ENCODE measurements around the gene CNKSR1. TPM values are rescaled to one million over a fixed set of nuclear protein-coding genes. Genes with fewer than 3 reads are reported as not detected.

Gene CNKSR1
- total and polyA plus RNA-seq, 2 of the 4 experiments (the other 2 are of a cell fraction), result 0.43 TPM; not detected in 1

- Histone ChIP-seq H2AK9ac (replicated peaks; ENCODE audit: low read depth, low read length, poor library complexity) (no peak overlapping the region), H2BK120ac (ENCODE audit: low read depth, low read length) (no peak overlapping the region), H3K27me3 (ENCODE audit: control insufficient read depth, insufficient read depth, low read length) (peaks cover 49% of the 10 kb centered on the region), H3K9me3 (ENCODE audit: control insufficient read depth, insufficient read depth, low read length) (no peaks in the 10 kb centered on the region), H3K4me1 (ENCODE audit: control insufficient read depth, insufficient read depth, low read length) (no peaks in the 10 kb centered on the region), H3K14ac (replicated peaks; ENCODE audit: low read depth, low read length) (no peak overlapping the region), H3K9me1 (ENCODE audit: insufficient read depth, low read length) (no peaks in the 10 kb centered on the region; the same call in 1 of the 2 replicates), H3K36me3 (ENCODE audit: control insufficient read depth, insufficient read depth, low read length) (no peaks in the 10 kb centered on the region), H4K91ac (ENCODE audit: insufficient read depth, low read depth, low read length) (no peak overlapping the region), H2AFZ (replicated peaks; ENCODE audit: low read length, poor library complexity) (peak overlapping the region; percentile 56), H4K20me1 (ENCODE audit: insufficient read depth, low read length) (no peaks in the 10 kb centered on the region), H3K4me3 (ENCODE audit: insufficient read depth, low read depth, low read length) (peak overlapping the region; percentile 36), H3K23ac (ENCODE audit: low read depth, low read length) (0 out of 2 replicates have a peak overlapping the region, but pooled peaks have one; percentile 45), H4K8ac (ENCODE audit: low read depth in 2 of 2, low read length in 2 of 2) (peak overlapping the region in 1 of 2 experiments; percentile 40; a peak in 1 of 4 replicates), H3K4me2 (ENCODE audit: low read depth, low read length) (peak overlapping the region; percentile 80), H2AK5ac (ENCODE audit: low read depth, low read length) (no peak overlapping the region), H3K27ac (ENCODE audit: insufficient read depth, low read length) (no peak overlapping the region), H3K79me1 (ENCODE audit: low read depth in 1 of 2, low read length in 2 of 2) (no peaks in the 10 kb centered on the region), H3K4ac (ENCODE audit: low read depth, low read length) (no peak overlapping the region), H3K56ac (ENCODE audit: extremely low read depth, insufficient read depth, low read length) (no peak overlapping the region), H4K5ac (ENCODE audit: low read depth, low read length) (no peak overlapping the region), H2BK5ac (ENCODE audit: low read depth, low read length, poor library complexity, severe bottlenecking) (no peak overlapping the region), H2BK15ac (ENCODE audit: low read depth, low read length) (no peak overlapping the region), H3K9ac (ENCODE audit: low read depth, low read length) (no peak overlapping the region), H3K18ac (ENCODE audit: low read depth, low read length) (no peak overlapping the region), H2BK20ac (ENCODE audit: low read depth, low read length) (no peak overlapping the region)
- dilution Hi-C loops (cut with HindIII; ENCODE audit: low sequenced_read_pairs, unreplicated experiment) (no loop called here), in situ Hi-C loops (cut with MboI; ENCODE audit: low sequenced_read_pairs) (no loop called here), intact Hi-C loops (cut with micrococcal nuclease) (no loop called here)
- TF ChIP-seq MAFK (IDR thresholded peaks at IDR 0.05; ENCODE audit: low read depth, low read length) (no peak), USF2 (IDR thresholded peaks at IDR 0.05; ENCODE audit: low read depth, low read length) (no peak), MAZ (IDR thresholded peaks at IDR 0.05; ENCODE audit: borderline replicate concordance, low read depth, low read length) (no peak), MXI1 (IDR thresholded peaks at IDR 0.05; ENCODE audit: borderline replicate concordance, low read depth, low read length) (no peak), FOS (IDR thresholded peaks at IDR 0.05; ENCODE audit: low read depth, low read length) (no peak), BHLHE40 (IDR thresholded peaks at IDR 0.05; ENCODE audit: low read depth, low read length) (no peak), RFX5 (IDR thresholded peaks at IDR 0.05; ENCODE audit: low read depth, low read length) (no peak), RAD21 (IDR thresholded peaks at IDR 0.05; ENCODE audit: low read length) (no peak), SMC3 (IDR thresholded peaks at IDR 0.05; ENCODE audit: low read depth, low read length) (no peak), NFE2L2 (IDR thresholded peaks at IDR 0.05; ENCODE audit: low read depth, low read length) (no peak), RCOR1 (IDR thresholded peaks at IDR 0.05; ENCODE audit: insufficient replicate concordance, low read length) (no peak), CEBPB (IDR thresholded peaks at IDR 0.05; ENCODE audit: low read depth, low read length) (no peak), POLR2A (IDR thresholded peaks at IDR 0.05; ENCODE audit: low read depth, low read length) (no peak), CTCF (conservative IDR thresholded peaks at IDR 0.05; ENCODE audit: low read depth, low read length) (no peak), CHD1 (IDR thresholded peaks at IDR 0.05; ENCODE audit: low read depth, low read length) (no peak)
- no TSS peak for BruUV-seq (replicated peaks)
- CTCF ChIA-PET, result no interaction called here
- POLR2A ChIA-PET (ENCODE audit: unreplicated experiment), result no interaction called here
- 11% methylated on average over 20 of the region's 50 CpGs; no CpG with 5 or more reads in 1 of the 2 experiments for WGBS, 2 experiments (ENCODE audit: extremely low coverage in 2 of 2, insufficient read length in 1 of 2)
- DNase-seq, result no peak
- ATAC-seq (ENCODE audit: low read depth), result peak; percentile 89
Measured at GRCh38 chr1:26225033-26225831, 47.9 kb downstream of the CNKSR1 start.

Data from IMR-90 (cell line).